RPMI8226 (cell line): ENCODE results near the gene APEH.

Experiments used
- DNase-seq: peaks from one replicate; pipeline ENCODE4 v3.0.0-alpha.2; 2015

The APEH gene

GRCh38 chr3:49733551-49733950 is 59.4 kb downstream of the APEH start:
- DNase-seq, result no peak
